GM13977 (cell line): ENCODE results near the gene KCNJ6.

Experiments used
- DNase-seq: peaks from one replicate; pipeline ENCODE4 v3.0.0; 2012; ENCODE audit warnings: low spot score
- CTCF ChIP-seq: IDR thresholded peaks from 2 replicates; pipeline ENCODE4 v1.5.1; 2012; ENCODE audit warnings: mild to moderate bottlenecking, control low read depth; ENCODE audit not compliant: insufficient read depth; ENCODE audit errors: extremely low read depth, missing control alignments
- in situ Hi-C: fragments of 300-500 bp; cut with MboI; formaldehyde crosslinking; loops from one replicate; pipeline ENCODE4 v1.12.0; 2022; ENCODE audit warnings: low sequenced_read_pairs, low pct_unique_long_range_greater_than_20kb, mixed read lengths, inconsistent platforms; ENCODE audit not compliant: unreplicated experiment

The KCNJ6 gene

GRCh38 chr21:37566790-37567615, 349.3 kb downstream of the KCNJ6 start:
- no peak for DNase-seq
- in situ Hi-C loops = no loop called here
- TF ChIP-seq CTCF = no peak

GRCh38 chr21:37565530-37566223, 350.6 kb downstream of the KCNJ6 start:
- no peak for TF ChIP-seq CTCF
- in situ Hi-C loops = no loop called here
- no peak for DNase-seq

- in situ Hi-C loops = no loop called here
- no peak for DNase-seq
- no peak for TF ChIP-seq CTCF
Measured at GRCh38 chr21:37564924-37565529, 351.2 kb downstream of the KCNJ6 start.

GRCh38 chr21:37564341-37564923, 351.8 kb downstream of the KCNJ6 start:
- TF ChIP-seq CTCF = peak; percentile 32
- peak; percentile 68 for DNase-seq
- in situ Hi-C loops = no loop called here

- in situ Hi-C loops = no loop called here
- peak; percentile 95 for DNase-seq
- TF ChIP-seq CTCF = peak; percentile 51
Measured at GRCh38 chr21:37563641-37564340, 352.5 kb downstream of the KCNJ6 start.
